SK-N-SH (cell line): ENCODE measurements around the gene PAN3. TPM values are rescaled to one million over a fixed set of nuclear protein-coding genes. Genes with fewer than 3 reads are reported as not detected.

ENCODE experiments used
- CTCF ChIA-PET: fragments of 300-600, 350-600 bp; formaldehyde crosslinking; extraction: SDS; loops from one replicate; lab custom pipeline; 2021; lab: Yijun Ruan, JAX
- POLR2A ChIA-PET: fragments of 350-600 bp; sonication (Branson Sonifier 250); formaldehyde crosslinking; extraction: SDS; loops from one replicate; lab custom pipeline; 2020; ENCODE audit warnings: antibody characterized with exemption, inconsistent platforms; lab: Yijun Ruan, JAX
- DNase-seq: peaks from one replicate; pipeline ENCODE4 v3.0.0; 2012
- H2AFZ ChIP-seq: fragments of 200-600 bp; sonication (generic); 2 replicates; pipeline ENCODE4 v1.8.1; 2016; ENCODE audit warnings: antibody characterized with exemption, mild to moderate bottlenecking, low read depth
- H3F3A ChIP-seq: fragments of 200-600 bp; sonication (generic); replicated peaks from 2 replicates; pipeline ENCODE3; 2016; ENCODE audit warnings: antibody characterized with exemption, mild to moderate bottlenecking; ENCODE audit not compliant: insufficient read depth
- H3K27ac ChIP-seq, 2 experiments: fragments of 200-500 bp in 1 of 2; fragments of 200-600 bp in 1 of 2; sonication (Bioruptor generic) in 1 of 2; sonication (generic), shearing (Covaris generic) in 1 of 2; 2 replicates each; pipeline versions ENCODE4 v1.5.1 to v1.6.1; 2014 to 2016; ENCODE audit warnings: low read depth in 2 of 2, inconsistent platforms in 1 of 2, low read length in 1 of 2, mild to moderate bottlenecking in 1 of 2, mixed read lengths in 1 of 2
- H3K27me3 ChIP-seq: fragments of 200-600 bp; sonication (generic), shearing (Covaris generic); 2 replicates; pipeline ENCODE4 v1.6.1; 2016; ENCODE audit warnings: mixed run types; ENCODE audit not compliant: insufficient read depth
- H3K36me3 ChIP-seq, 2 experiments: fragments of 200-500 bp in 1 of 2; fragments of 200-600 bp in 1 of 2; sonication (Bioruptor generic) in 1 of 2; sonication (generic) in 1 of 2; replicated peaks in 1 of 2; 2 replicates each; pipeline versions ENCODE3 to v1.5.1; 2014 to 2016; ENCODE audit warnings: low read length in 1 of 2, mild to moderate bottlenecking in 1 of 2; ENCODE audit not compliant: insufficient read depth in 2 of 2, control insufficient read depth in 1 of 2
- H3K4me1 ChIP-seq, 2 experiments: fragments of 200-500 bp in 1 of 2; fragments of 200-600 bp in 1 of 2; sonication (Bioruptor generic) in 1 of 2; sonication (generic), shearing (Covaris generic) in 1 of 2; 2 replicates each; pipeline versions ENCODE4 v1.5.1 to v1.6.1; 2014 to 2016; ENCODE audit warnings: low read depth in 1 of 2, low read length in 1 of 2, mixed run types in 1 of 2; ENCODE audit not compliant: insufficient read depth in 2 of 2, control insufficient read depth in 1 of 2
- H3K4me2 ChIP-seq: fragments of 200-600 bp; sonication (generic), shearing (Covaris generic); 2 replicates; pipeline ENCODE4 v1.6.1; 2017; ENCODE audit warnings: mixed run types
- H3K4me3 ChIP-seq, 2 experiments: fragments of 200-500 bp in 1 of 2; fragments of 200-600 bp in 1 of 2; sonication (Bioruptor generic) in 1 of 2; sonication (generic), shearing (Covaris generic) in 1 of 2; 2 replicates each; pipeline versions ENCODE4 v1.5.1 to v1.8.1; 2014 to 2016; ENCODE audit warnings: low read depth in 2 of 2, inconsistent platforms in 1 of 2, low read length in 1 of 2, mild to moderate bottlenecking in 1 of 2, mixed read lengths in 1 of 2, moderate library complexity in 1 of 2
- H3K79me2 ChIP-seq: fragments of 200-600 bp; sonication (generic); 2 replicates; pipeline ENCODE4 v1.8.1; 2017; ENCODE audit warnings: mild to moderate bottlenecking; ENCODE audit not compliant: insufficient read depth
- H3K9ac ChIP-seq: fragments of 200-600 bp; sonication (generic); 2 replicates; pipeline ENCODE4 v1.6.1; 2017; ENCODE audit warnings: mixed run types
- H3K9me2 ChIP-seq: fragments of 200-600 bp; sonication (generic); 2 replicates; pipeline ENCODE4 v1.6.1; 2017; ENCODE audit warnings: mixed run types
- H3K9me3 ChIP-seq: fragments of 200-600 bp; sonication (generic); 2 replicates; pipeline ENCODE4 v1.6.1; 2017; ENCODE audit warnings: mixed run types, mild to moderate bottlenecking, moderate library complexity
- H4K20me1 ChIP-seq: fragments of 200-600 bp; sonication (generic); 2 replicates; pipeline ENCODE4 v1.6.1; 2017; ENCODE audit warnings: mild to moderate bottlenecking, mixed run types; ENCODE audit not compliant: insufficient read depth
- EP300 ChIP-seq, 2 experiments: IDR thresholded peaks; 2 replicates each; pipeline versions ENCODE4 v1.4.0 to v1.6.1; 2012; ENCODE audit warnings: borderline replicate concordance in 1 of 2, low read depth in 1 of 2, low read length in 1 of 2
- FOSL2 ChIP-seq: IDR thresholded peaks from 2 replicates; pipeline ENCODE4 v1.4.0; 2012; ENCODE audit warnings: low read depth, mild to moderate bottlenecking, moderate library complexity, borderline replicate concordance
- GABPA ChIP-seq: IDR thresholded peaks from 2 replicates; pipeline ENCODE4 v1.4.0; 2012; ENCODE audit warnings: low read depth, mild to moderate bottlenecking
- GATA2 ChIP-seq: sonication (generic); formaldehyde crosslinking; IDR thresholded peaks from 2 replicates; pipeline ENCODE4 v1.5.0; 2020; ENCODE audit warnings: mild to moderate bottlenecking, missing genetic modification reagents
- MEF2A ChIP-seq: IDR thresholded peaks from 2 replicates; pipeline ENCODE4 v1.4.0; 2012; ENCODE audit warnings: low read depth, borderline replicate concordance
- NFIC ChIP-seq: IDR thresholded peaks from 2 replicates; pipeline ENCODE4 v1.4.0; 2012; ENCODE audit warnings: borderline replicate concordance
- RAD21 ChIP-seq: IDR thresholded peaks from 2 replicates; pipeline ENCODE4 v1.6.1; 2012; ENCODE audit warnings: mild to moderate bottlenecking, low read length
- RFX5 ChIP-seq: IDR thresholded peaks from 2 replicates; pipeline ENCODE4 v1.6.1; 2012; ENCODE audit warnings: mild to moderate bottlenecking, improper control_type of control experiment, low read length
- SMC3 ChIP-seq: IDR thresholded peaks from 2 replicates; pipeline ENCODE4 v1.6.1; 2012; ENCODE audit warnings: low read depth, low read length, improper control_type of control experiment
- TCF12 ChIP-seq: IDR thresholded peaks from 2 replicates; pipeline ENCODE4 v1.4.0; 2012
- TEAD4 ChIP-seq: IDR thresholded peaks from 2 replicates; pipeline ENCODE4 v1.4.0; 2012; ENCODE audit warnings: mild to moderate bottlenecking, borderline replicate concordance; ENCODE audit not compliant: insufficient read depth
- YY1 ChIP-seq: IDR thresholded peaks from 2 replicates; pipeline ENCODE4 v1.4.0; 2012; ENCODE audit warnings: low read depth, mild to moderate bottlenecking
- WGBS: methylation state at CpG from one replicate; pipeline ENCODE4 v1.1.6; 2017; ENCODE audit warnings: low lambda C conversion rate; 5-methylcytosine and 5-hydroxymethylcytosine counted together
- polyA plus RNA-seq, 3 experiments: library from polyadenylated mRNA; depleted of rRNA; stranded (reverse); fragments of >200 nt; gene quantifications; 2 replicates each; pipeline ENCODE4 v1.2.3, GENCODE V29; 2012
- TF ChIP-seq, protein P1 (sequence below): fragments of 150-350 bp; IDR thresholded peaks from 2 replicates; pipeline ENCODE4 v1.6.1; 2017; ENCODE audit warnings: antibody characterized with exemption, low read length, low read depth, borderline replicate concordance
- TF ChIP-seq, protein P2 (sequence below): IDR thresholded peaks from 2 replicates; pipeline ENCODE4 v1.4.0; 2012; ENCODE audit warnings: low read depth

Gene PAN3
- polyA plus RNA-seq, 1 of the 3 experiments (the other 2 are of a cell fraction) = 6.4 TPM

DNA sequence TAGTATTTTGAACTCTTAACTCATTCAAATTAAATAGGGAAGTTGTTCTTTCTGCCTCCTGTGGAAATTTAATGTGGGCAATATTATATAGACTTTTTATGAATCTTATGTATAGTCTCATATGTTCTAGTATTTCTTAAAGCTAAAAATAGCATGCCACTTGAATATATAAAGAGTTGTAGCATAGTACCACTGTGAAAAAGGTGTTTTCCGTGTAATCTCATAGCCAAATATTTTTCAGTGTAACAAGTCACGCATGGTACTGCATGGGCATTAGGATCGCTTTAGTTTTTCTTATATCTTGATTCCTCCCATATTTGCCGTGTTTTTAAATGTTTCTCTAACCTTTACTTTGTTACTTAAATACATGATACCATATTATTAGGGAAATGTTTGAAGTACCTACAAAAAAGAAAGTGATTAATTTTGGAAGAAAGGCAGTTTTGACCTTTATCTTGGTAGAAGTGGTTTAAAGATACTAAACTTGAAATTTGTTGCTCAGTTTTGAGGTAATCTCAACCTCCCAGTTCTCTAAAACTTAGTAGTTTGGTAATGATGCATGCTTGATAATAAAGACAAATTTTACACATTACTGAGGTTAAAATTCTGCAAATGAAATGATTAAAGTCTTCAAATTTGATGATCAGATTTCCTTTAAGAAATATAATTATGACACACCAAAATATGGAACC is 81.2 kb downstream of the PAN3 start:
- H4K20me1 ChIP-seq = no peaks in the 10 kb centered on the region
- H2AFZ ChIP-seq = no peak overlapping the region
- no peaks in the 10 kb centered on the region; the same call in 1 of the 2 replicates for H3K79me2 ChIP-seq
- H3K27me3 ChIP-seq = no peaks in the 10 kb centered on the region
- no peaks in the 10 kb centered on the region for H3K9me3 ChIP-seq
- H3K4me3 ChIP-seq = no peak overlapping the region
- H3F3A ChIP-seq = no peaks in the 10 kb centered on the region
- POLR2A ChIA-PET = no interaction called here
- no peak overlapping the region for H3K4me2 ChIP-seq
- no peaks in the 10 kb centered on the region for H3K9me2 ChIP-seq
- H3K27ac ChIP-seq = no peak overlapping the region
- no peaks in the 10 kb centered on the region for H3K4me1 ChIP-seq
- no peak for DNase-seq
- CTCF ChIA-PET = interaction anchor here (0.7 to 1.0 kb wide), 2 partner anchors 10 to 14 kb away, joined by 3 to 4 read pairs; no protein-coding TSS in a partner anchor
- H3K9ac ChIP-seq = no peak overlapping the region
- 95% methylated on average over 4 of the region's 4 CpGs for WGBS
- peaks cover 22 to 32% of the 10 kb centered on the region in 2 experiments for H3K36me3 ChIP-seq
- no peak for TF ChIP-seq EP300 (IDR thresholded peaks at IDR 0.05; ENCODE audit: borderline replicate concordance in 1 of 2, low read depth in 1 of 2, low read length in 1 of 2)
- TF ChIP-seq NFIC = no peak
- no peak for TF ChIP-seq RFX5
- no peak for TF ChIP-seq RAD21
- no peak for TF ChIP-seq FOSL2
- no peak for TF ChIP-seq TCF12
- no peak for TF ChIP-seq TEAD4
- TF ChIP-seq, protein P1, sequence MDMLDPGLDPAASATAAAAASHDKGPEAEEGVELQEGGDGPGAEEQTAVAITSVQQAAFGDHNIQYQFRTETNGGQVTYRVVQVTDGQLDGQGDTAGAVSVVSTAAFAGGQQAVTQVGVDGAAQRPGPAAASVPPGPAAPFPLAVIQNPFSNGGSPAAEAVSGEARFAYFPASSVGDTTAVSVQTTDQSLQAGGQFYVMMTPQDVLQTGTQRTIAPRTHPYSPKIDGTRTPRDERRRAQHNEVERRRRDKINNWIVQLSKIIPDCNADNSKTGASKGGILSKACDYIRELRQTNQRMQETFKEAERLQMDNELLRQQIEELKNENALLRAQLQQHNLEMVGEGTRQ = no peak
- TF ChIP-seq SMC3 = no peak

DNA sequence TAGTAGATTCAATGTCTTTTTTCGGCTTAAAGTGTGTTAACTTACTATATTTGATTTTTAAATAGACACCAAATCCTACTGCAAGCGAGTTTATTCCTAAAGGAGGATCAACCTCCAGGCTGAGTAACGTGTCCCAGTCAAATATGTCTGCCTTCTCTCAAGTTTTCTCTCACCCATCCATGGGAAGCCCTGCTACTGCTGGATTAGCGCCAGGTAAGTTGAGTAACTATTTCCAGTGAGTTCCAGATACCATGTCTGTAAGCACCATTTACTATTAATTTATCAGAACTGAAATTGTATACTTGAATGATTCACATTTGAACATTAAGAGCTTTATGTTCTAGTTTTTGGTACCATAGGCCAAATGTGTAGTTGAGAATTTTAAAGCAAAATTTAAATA is 81.8 kb downstream of the PAN3 start:
- no peaks in the 10 kb centered on the region for H3K4me1 ChIP-seq
- H3K27me3 ChIP-seq = no peaks in the 10 kb centered on the region
- no peak overlapping the region for H3K9ac ChIP-seq
- H3K9me2 ChIP-seq = no peaks in the 10 kb centered on the region
- no peak overlapping the region for H3K27ac ChIP-seq
- no peak overlapping the region for H3K4me3 ChIP-seq
- peaks cover 22 to 32% of the 10 kb centered on the region in 2 experiments for H3K36me3 ChIP-seq
- CTCF ChIA-PET = interaction anchor here (0.7 kb wide), 1 partner anchor 15 kb away, joined by 4 read pairs; no protein-coding TSS in a partner anchor
- H3F3A ChIP-seq = no peaks in the 10 kb centered on the region
- no peak overlapping the region for H2AFZ ChIP-seq
- H4K20me1 ChIP-seq = no peaks in the 10 kb centered on the region
- no peak for DNase-seq
- no peak overlapping the region for H3K4me2 ChIP-seq
- WGBS = 92% methylated on average over 4 of the region's 4 CpGs
- H3K79me2 ChIP-seq = no peaks in the 10 kb centered on the region; the same call in 1 of the 2 replicates
- POLR2A ChIA-PET = no interaction called here
- TF ChIP-seq, protein P2, sequence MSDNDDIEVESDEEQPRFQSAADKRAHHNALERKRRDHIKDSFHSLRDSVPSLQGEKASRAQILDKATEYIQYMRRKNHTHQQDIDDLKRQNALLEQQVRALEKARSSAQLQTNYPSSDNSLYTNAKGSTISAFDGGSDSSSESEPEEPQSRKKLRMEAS = no peak
- TF ChIP-seq GABPA (no peak), GATA2 (CRISPR knock-in tag) (no peak), YY1 (no peak), MEF2A (no peak), FOSL2 (no peak), EP300 (IDR thresholded peaks at IDR 0.05; ENCODE audit: borderline replicate concordance in 1 of 2, low read depth in 1 of 2, low read length in 1 of 2) (no peak)
- TF ChIP-seq, all 33 proteins: peak for 0
- no peaks in the 10 kb centered on the region for H3K9me3 ChIP-seq
